Measurements from ENCODE around the gene HCK. TPM values are rescaled to one million over a fixed set of nuclear protein-coding genes. Genes with fewer than 3 reads are reported as not detected.

The HCK gene
- total RNA-seq, 1 donor from 2014 or later = 49.0 TPM

GRCh38 chr20:32072168-32072750 is 20.2 kb downstream of the HCK start:
- no peak for ATAC-seq
- H3K4me1 ChIP-seq = no peaks in the 10 kb centered on the region

GRCh38 chr20:32075534-32075933 is 23.5 kb downstream of the HCK start:
- H3K27ac ChIP-seq = no peak overlapping the region
- DNase-seq = no peak
- intact Hi-C loops (cut with DNase I) = no loop called here
- no peaks in the 10 kb centered on the region for H3K27me3 ChIP-seq
- no peak for TF ChIP-seq CTCF (IDR thresholded peaks at IDR 0.05)
- no peaks in the 10 kb centered on the region for H3K36me3 ChIP-seq
- no peak overlapping the region for H3K4me3 ChIP-seq
- ATAC-seq = no peak
- H3K4me1 ChIP-seq = no peaks in the 10 kb centered on the region
- H3K9me3 ChIP-seq = no peaks in the 10 kb centered on the region

More at GRCh38 chr20:32072168-32072750, 20.2 kb downstream of the HCK start:
- H3K36me3 ChIP-seq = no peaks in the 10 kb centered on the region
- no peak for TF ChIP-seq CTCF (IDR thresholded peaks at IDR 0.05)
- intact Hi-C loops (cut with DNase I) = no loop called here
- no peaks in the 10 kb centered on the region for H3K27me3 ChIP-seq
- H3K27ac ChIP-seq = no peak overlapping the region
- DNase-seq = no peak
- H3K9me3 ChIP-seq = no peaks in the 10 kb centered on the region
- no peak overlapping the region for H3K4me3 ChIP-seq

- H3K4me1 ChIP-seq = no peaks in the 10 kb centered on the region
- H3K36me3 ChIP-seq = no peaks in the 10 kb centered on the region
- ATAC-seq = peak; percentile 77
- no peaks in the 10 kb centered on the region for H3K9me3 ChIP-seq
- H3K4me3 ChIP-seq = no peak overlapping the region
- H3K27ac ChIP-seq = no peak overlapping the region
- TF ChIP-seq CTCF (IDR thresholded peaks at IDR 0.05) = no peak
- no peak for DNase-seq
- intact Hi-C loops (cut with DNase I) = no loop called here
- H3K27me3 ChIP-seq = peaks cover 8% of the 10 kb centered on the region
These were observed 25.1 kb downstream of the HCK start for GRCh38 chr20:32077190-32077589.

- Histone ChIP-seq H3K27me3 (peaks cover 10% of the 10 kb centered on the region), H3K36me3 (no peaks in the 10 kb centered on the region), H3K4me3 (no peak overlapping the region), H3K27ac (no peak overlapping the region), H3K4me1 (no peaks in the 10 kb centered on the region), H3K9me3 (no peaks in the 10 kb centered on the region)
- DNase-seq = no peak
- no peak for ATAC-seq
- intact Hi-C loops (cut with DNase I) = no loop called here
- TF ChIP-seq CTCF (IDR thresholded peaks at IDR 0.05) = no peak
These were observed 26.3 kb downstream of the HCK start for GRCh38 chr20:32078322-32078721.

- Histone ChIP-seq H3K4me3 (no peak overlapping the region), H3K27ac (no peak overlapping the region), H3K27me3 (peaks cover 10% of the 10 kb centered on the region), H3K36me3 (no peaks in the 10 kb centered on the region), H3K4me1 (no peaks in the 10 kb centered on the region), H3K9me3 (no peaks in the 10 kb centered on the region)
- ATAC-seq = peak; percentile 55
- no peak for DNase-seq
- no peak for TF ChIP-seq CTCF (IDR thresholded peaks at IDR 0.05)
- intact Hi-C loops (cut with DNase I) = no loop called here
These were observed 26.7 kb downstream of the HCK start for GRCh38 chr20:32078791-32079190.

DNA sequence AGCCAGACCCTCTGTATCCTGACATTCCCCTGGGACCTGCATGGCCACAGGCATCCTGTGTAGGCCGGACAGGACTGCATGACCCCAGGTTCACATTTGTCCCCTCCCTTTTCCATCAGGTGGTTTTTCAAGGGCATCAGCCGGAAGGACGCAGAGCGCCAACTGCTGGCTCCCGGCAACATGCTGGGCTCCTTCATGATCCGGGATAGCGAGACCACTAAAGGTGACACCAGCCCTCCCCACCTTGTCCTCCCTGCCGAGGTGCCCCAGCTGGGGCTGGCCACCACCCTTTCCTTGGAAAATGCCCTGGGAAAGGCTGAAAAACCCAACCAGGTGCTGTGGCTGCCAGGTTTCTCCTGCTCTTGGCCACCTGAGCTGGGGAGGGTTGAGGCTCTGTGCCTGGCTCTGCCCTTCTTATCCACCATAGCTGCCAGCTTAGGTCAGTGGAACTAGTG is 27.6 kb downstream of the HCK start:
- Histone ChIP-seq H3K36me3 (no peaks in the 10 kb centered on the region), H3K4me3 (no peak overlapping the region), H3K9me3 (no peaks in the 10 kb centered on the region), H3K27me3 (peaks cover 10% of the 10 kb centered on the region), H3K27ac (no peak overlapping the region), H3K4me1 (no peaks in the 10 kb centered on the region)
- no peak for TF ChIP-seq CTCF (IDR thresholded peaks at IDR 0.05)
- intact Hi-C loops (cut with DNase I) = no loop called here
- DNase-seq = no peak
- ATAC-seq = no peak
